ENCODE measurements around the gene PTGR3.

PTGR3 gene

DNA sequence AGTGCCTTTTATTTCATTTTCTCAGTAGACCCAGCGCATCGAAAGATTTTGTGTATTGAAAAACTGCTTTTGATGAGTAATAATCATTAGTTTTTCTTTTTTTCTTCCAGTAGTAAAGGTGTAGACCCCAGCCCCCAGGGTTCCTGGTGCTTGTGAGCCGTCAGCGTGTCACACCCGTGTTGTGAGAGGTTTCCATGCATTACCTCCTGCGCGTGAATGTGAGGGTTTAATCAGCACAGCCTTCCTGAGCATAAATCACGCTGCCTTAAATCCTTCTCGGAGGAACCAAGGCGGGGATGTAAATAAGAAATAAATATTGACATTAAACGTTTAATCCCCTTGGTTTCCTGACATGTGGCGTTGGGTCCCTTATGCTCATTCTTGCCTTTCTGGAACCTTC is 26.0 kb upstream of the PTGR3 start:
- DNase-seq = no peak

DNA sequence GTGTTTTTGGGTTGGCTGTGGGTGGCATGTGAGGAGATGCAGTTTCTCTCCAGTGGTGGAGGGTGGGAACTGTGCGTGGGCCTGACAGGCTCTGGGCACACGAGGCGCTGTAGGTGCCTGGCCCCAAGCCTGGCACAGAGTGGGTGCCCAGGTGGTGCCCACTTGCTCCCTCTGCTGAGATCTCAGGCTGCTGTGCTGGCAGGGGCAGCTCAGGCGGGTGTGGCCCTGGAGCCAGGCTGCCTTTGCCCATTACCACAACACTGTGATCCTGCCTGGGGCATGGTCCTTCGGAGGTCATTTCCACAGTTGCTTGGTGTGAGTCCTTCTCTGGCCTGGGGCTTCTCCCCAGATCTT is 22.1 kb upstream of the PTGR3 start:
- DNase-seq = no peak

DNA sequence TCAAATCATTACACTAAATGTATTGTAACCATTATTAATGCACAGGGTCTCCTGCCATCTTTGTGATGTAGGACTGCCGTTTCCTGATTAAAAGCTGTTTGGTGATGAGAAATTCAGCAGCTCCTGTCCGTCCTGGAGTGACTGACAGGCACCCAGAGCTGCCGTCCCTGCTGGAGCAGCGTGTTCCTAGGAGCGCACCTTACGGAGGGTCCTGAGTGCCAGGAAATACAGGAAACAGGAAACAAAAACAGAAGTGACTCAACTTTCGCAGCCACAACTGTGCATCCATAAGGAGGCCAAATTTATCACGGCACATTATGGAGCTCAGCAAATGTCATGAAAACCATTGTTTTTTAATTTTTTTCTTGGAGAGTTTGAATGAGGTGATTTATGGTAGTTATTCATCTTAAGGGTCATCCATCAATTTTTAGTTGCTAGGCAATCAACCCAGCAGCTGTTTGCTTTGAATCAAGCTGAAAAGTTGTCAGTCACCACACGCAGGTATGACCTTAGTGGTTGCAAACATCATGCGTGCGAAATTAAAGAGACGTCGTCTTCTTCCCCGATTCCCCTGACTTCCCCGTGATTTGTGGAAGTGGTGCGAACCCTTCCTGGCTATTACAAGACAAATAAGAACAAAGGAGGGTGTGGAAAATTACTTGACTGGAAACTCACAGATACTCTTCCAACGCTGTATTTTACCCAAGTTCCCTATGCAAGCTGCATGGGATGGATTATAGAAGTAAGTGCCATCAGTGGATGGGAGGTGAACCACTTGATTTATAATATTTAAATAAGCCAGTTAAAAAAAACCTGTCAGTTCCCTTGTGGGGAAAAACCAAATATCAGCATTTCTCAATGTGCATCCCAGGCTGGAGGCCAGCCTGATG is 21.5 kb upstream of the PTGR3 start:
- no peak for DNase-seq

DNA sequence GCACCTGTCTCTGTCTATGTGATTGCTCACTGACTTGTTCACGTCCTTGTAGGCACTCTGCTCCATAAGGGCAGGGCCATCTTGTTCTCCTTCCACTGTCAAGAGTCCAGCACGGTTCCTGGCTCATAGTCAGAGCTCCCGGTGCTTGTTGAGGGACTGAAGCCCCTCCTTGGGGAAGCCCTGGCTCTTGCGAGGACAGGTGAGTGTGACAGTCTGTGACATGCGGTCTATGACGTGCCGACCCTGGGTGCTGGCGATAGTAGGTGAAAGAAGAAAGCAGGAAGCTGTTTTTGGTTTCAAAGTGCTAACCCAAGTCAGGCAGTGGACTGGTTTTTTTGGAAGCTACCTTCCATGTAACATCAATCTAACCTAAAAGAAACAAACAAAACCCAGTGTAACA is 20.5 kb upstream of the PTGR3 start:
- no peak for DNase-seq

DNA sequence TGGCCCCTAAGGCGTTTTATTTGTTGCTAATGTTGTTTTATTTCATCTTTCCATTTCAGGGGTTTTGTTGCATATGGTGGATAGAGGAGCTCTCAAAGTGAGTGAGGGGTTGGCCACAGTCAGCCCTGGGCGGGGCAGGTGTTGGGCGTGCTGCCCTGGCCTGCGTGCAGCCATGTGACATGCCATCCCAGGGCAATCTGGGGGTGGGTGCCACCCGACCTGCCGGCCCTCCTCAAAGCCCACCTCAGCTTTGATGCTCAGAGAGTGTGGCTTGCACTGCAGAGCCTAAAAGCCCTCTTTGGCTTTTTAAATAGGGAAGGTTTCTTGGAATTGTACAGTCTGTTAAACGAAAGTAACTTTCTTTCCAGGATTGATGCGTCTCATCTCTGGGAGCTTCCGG is 20.0 kb upstream of the PTGR3 start:
- DNase-seq = no peak

DNA sequence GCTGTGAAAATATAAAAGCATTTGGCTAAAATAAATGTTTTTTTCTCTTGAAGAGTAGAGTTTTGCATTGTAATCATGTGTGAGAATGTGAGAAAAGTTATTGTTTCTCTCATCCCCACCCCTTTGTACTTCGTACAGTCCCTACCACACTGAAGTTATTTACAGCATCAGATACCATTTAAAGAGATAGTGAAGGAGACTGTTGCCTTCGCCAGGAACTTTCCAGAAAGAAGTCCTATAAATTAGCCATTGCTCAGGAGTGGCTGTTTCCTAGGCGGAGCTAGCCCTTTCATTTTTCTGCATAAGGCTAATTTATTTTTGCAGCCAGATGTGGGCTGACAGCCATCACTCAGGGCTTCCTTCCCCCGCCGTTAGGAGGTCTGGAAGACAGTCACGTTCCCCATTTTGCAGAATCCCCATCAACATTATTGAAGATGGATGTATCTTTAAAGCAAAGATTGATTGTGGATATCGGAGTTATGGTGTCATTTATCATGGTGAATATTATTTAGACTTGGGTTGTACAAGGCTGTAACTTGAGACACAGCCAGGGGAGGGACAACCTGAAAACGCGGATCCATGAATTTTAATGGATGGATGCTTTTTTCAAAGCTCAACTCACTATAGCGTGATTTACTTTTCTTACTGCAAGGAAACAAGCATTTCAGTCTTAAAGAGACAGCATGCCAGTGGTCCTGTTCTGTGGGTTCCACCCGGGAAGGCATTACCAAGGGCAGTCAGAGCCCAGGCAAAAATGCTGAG is 18.8 kb upstream of the PTGR3 start:
- DNase-seq = no peak

DNA sequence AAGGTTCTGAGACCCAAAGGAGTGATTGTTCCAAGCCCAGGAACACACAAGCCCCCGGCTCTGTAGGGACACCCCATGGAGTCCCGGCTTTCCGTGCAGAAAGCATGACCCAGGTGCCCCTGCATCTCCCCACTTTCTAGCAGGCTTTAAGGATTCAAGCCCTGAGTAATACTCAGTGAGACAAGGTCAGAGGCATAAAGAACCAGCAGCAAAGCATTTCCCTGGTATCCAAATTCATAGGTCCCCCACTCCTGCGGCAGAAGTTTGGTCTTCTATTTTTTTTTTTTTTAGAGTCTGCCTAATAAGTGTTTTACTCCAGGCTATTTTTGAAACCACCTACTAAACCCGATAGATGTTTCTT is 18.0 kb upstream of the PTGR3 start:
- no peak for DNase-seq

DNA sequence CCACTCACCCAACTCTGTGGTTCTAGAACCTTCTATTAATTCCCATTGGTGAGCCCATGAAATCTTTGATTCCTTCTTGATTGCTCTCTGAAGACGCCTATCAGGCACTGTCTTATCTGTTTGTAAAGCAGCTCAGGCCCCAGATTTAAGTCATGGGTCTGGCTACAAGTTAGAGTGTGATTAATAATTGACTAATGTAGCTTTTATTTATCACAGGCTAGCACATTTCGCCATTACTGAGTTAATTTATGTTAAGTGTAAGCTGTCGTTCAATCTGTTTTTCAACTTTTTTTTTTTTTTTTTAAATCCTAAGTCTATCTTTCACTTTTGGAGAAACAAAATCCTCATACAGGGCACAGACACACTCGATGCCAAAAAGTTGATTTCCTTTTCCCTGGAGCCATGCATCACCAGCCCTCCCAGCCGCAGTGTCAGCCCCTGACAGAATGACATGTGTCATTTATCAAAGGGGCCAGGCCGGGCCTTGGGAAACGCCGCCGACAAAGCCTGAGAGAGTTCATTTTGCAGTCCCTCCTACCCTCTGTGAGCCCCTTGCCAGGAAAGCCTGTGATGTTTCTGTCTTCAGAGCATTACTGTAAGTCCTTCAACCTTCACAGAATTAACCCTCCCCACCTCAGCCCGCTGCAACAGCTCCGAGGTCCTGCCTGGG is 17.5 kb upstream of the PTGR3 start:
- peak; percentile 36 for DNase-seq

DNA sequence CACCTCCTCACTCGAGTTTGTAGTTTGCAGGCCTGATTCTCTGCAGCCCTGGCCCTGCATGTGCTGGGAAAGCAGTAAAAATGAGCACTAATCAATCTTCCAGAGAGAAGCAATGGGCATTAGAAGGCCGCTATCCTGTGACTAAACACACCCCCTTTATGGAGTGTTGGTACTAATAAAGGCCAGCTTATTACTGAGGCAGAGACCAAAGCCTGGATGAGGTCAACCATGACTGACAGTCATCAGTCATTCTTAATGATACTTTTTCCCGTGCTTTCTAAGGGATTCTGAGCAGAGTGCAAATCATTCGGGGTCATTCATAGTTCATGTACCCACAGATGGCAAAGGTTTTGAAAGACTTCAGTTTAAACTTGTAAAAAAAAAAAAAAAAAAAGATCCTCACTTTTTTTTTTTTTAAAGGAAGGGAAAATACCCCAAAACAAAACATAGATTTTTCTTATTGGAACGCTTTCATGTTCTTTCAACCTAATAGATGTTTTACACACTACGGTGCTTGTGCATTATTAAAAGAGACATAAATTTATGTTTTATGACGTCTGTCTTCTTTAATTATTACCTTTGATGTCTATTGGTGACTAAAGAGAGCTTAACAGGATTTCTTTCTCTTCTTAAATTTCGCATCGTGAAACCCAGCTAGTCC is 14.9 kb upstream of the PTGR3 start:
- no peak for DNase-seq

DNA sequence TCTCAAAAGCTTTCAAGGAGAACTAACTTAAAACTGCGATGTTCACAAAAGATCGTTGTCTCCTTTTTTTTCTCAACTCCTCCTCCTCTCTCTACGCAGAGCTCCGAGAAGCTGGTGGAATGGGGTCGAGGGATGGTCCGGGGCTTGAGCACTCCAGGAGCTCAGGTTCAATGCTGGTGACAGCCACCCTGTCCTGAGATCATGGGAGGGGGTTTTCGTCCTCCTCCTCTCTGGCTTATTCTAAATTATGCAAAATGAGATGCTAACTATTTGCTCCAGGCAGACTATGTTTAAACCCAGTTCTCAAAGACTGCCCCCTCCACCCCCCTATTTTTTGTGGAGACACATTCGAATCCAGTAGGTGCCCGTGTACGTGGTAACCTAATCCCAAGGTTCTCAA is 13.5 kb upstream of the PTGR3 start:
- DNase-seq = no peak

DNA sequence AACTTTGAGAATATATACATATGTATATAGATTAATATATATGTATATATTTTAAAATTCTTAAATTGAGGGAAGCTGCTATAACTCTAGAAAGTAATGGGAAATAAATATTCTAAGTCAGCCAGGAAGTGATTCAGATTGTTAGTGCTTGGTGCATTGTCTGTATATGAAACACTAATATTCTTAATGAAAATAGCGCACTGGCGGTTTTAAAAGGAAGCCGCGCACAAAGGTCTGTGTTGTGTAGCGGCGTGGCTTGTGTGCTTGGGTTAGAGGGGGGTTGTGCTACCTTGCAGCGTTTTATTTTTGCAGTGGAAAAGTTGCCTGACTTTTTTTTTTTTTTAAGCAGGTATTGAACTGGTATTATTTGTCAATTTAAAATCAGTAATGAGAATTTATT is 13.0 kb upstream of the PTGR3 start:
- DNase-seq = peak; percentile 20

DNA sequence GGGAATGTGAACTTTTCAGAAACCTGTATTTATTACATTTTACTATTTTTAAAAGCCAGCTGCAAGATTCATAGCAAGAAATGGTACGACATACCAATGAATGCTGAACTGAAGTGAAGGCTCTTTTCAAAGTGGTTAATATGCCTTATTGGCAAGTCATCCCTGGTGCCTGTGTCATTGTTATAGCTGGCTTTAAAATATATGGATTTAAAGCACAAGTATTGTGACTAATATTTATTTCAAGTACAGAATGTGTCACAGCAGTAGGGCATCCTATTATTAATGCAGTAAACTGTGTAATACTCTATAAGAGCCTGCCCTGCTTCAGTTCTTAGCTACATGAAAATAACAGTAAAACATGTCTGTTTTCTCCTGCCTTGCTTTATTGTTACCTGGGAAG is 12.5 kb upstream of the PTGR3 start:
- DNase-seq = no peak

DNA sequence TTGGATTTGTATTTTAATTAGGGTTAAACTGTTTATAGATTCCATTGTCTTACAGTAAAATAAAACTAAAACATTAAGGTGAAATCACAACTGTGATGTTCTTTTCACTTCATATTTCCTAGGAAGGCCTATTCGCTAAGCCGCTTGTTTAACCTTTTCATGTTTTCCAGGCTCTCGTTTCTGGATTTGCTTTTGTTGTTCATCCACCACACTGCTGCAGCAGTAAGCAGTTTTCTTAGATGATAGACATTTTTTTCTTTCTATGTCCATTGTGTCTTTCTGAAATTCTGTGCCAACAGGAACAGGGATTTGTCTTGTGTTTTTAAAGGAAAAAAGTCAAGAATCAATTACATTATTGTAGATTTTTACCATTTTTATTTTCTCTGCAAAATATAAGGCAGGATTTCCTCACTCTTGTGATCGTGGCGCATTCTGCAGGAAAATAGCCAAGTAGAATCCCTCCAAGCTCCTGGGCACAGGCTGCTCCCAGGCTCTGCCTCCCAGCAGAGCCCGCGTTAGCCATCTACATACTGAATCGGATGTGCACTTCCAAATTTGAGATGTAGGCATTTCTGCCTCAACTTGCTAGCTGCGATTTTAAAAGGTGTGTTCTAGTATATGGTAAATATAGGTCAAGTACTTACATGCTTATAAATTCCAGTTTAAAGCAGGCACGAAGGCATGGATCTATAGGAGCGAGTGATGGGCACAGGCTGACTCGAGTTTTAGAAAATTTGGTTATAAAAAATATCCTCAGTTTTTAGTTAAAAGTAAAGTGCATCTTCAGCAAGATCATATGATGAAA is 11.8 kb upstream of the PTGR3 start:
- DNase-seq = no peak

DNA sequence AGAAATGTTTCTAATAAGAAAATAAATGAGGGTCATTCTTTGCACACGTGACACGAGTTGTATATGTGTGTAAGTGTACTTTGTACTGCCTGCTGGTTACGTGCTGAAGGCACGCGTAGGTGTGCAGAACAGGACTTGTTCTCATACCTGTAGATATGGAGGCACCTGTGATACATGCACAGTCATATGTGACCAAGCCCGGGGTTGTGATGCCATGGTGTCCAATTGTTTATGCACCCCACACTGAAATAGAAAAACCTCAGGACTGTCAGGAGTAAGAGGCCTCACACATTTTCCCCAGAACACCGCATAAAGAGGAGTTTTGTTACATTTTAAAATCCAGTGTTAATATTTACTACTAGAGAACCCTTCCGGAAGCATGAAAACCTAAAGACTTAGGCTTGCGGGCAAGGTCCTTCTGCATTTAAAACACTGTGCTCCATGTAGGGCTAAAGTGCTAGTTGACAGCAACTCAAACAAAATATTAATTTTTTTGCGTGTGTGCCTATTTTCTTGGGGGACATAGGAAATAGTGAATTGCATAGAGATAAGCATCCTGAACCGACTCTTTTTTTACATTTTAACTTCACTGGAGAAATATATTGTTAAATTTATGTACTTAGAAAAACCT is 10.9 kb upstream of the PTGR3 start:
- DNase-seq = no peak

DNA sequence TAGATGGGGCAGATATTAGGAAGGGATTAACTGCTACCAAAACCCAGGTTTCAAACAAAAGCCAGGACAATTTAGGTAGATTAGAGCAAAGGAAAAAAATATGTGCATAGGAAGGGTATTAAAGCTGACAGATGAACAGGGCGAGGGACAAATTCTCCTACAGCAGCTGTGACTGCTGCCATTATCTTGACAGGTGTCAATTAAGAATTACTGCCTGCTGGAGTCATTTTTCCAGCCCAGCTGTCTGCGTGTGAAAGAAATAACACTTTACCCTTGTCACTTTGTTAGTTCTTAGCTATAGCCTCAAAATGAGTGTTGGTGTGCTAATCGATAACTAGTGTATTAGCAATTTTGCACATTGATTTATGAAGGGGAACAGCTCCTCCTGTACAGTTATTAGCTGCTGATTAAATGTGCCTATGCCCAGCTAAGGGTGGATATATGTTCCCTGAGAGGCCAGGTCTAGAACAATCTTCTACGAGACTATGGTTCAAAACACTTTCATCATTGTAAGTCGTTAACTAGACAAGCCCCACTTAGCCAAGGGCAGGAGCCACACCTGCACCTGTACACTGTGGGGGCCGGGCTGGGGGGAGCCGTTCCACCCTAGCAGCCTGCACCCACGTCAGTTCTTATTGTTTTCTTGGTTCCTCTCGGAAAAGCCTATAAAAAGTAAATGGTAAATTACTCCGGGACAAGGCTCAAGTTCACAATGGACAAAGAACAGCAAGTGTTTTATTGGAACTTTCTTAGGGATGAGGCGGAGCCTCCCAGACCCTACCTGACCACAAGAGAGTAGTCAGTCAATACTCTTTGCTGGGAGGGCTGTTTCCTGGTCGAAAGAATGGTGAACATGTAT is 9.4 kb upstream of the PTGR3 start:
- no peak for DNase-seq

DNA sequence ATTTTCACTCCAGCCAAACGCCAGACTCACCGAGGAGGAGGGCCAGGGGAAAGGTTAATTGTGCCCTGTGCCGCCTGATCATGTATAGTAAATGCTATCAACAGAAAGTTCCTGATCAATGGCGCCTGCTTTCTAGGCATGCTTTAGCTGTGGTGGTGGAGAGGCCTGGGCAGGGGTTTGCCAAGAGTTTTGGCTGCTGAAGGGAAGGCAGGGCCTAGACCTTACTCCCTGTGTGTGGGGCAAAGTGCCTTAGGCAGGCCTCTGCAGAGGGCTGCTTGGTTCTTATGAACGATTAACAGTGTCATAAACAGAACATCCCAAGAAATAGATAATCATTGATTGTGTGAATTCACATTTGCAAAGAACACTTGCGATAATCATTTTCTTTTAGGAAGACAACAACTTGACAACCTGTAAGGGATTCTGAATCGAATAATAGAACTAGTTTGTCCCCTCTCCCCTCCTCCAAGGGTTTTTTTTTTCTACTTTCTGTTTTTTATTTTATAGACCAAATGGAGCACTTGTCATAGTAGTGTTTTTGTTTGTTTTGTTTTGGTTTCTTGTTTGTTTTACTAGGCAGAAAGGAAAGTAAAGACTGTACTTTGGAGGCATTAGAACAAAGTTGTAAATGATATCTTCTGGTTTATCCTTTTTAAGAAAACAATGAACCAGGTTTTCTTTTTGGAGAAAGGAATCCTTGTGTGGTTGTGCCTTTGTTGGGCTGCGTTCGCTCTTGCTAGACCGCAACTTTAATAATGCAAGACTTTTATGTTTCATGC is 8.2 kb upstream of the PTGR3 start:
- DNase-seq = no peak

DNA sequence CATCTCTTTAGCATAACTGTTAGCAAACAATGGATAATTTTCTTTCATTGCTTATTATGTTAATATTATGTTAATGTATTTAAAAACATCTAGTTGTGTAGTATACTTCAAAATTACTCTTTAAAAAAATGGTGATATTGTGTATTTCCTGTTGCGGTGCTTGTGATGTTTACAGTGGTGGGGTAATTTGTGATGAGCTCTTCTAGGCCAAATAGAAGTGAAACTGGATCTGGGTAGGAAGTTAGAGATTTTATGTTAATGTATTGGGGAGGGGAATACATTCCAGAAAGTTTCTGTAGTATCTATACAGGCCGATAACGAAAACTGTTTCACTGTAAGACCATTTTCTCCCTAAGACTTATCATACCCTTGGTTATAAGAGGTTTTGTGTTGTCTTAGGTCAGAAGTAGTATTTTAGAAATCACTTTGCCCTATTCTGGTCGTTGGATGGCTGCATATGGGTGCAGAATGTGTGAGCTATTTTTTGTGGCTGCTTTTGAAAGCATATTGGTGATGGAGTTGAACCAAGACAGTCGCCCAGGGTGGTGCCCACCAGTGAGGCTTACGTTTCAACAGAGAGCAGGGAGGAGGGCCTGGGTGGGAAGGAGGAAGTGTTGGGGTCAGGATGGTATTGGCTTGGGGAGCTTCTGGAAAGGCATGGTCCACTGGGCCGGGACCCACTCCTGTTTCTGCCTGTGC is 7.4 kb upstream of the PTGR3 start:
- DNase-seq = no peak

DNA sequence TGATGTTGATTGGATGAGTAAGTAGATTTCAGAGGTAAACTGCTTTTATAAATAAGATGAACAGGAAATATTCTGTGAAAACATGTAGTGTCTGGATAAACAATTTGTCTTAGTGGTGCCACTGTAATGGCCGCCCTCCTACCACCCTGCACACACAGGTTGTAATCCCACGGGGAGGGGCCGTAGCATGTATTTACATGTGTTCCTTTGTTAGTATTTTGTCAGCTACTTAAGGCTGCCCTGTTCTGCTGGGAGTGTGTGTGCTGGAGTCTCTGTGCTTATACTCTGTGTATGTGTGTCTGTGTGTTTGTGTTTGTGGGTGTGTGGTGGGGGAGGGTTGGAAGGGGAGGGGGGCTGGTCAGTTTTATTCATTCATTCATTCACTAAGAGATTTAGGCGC is 6.7 kb upstream of the PTGR3 start:
- DNase-seq = no peak

DNA sequence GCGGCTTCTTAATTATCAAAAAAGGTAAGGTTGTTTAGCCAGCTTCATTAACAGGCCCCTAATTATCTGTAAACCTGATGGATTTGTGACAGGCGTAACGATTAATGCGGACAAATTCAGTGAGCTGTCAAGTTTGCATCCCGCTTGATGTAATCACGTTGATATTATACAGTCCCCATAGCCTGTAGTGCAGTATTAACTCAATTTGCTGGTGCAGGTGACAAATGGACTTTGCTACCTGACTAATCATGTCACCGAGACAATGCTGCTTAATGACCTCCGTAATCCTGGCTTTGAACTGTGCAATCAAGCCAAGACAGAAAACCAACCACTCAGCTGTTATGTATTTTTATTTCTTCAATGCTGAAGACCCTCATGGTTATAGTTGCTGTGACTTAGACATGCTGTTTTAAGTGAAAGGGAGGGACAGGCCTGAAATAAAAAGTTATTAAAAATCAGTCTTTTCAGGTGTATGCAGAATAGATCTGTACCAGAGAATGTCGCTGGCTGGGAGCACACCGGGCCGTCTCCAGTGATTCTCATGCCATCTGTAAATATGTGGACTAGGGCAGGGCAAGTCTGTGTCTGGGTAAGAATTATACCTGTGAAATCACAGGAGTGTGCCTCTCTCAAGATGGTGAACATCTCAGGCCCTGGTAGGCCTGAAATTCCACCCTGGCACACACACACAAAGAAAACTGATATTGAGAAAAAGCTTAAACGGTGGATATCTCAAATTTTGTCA is 6.0 kb upstream of the PTGR3 start:
- no peak for DNase-seq

All from hematopoietic multipotent progenitor cell treated with erythropoietin and hydrocortisone succinate and interleukin-3 and kit ligand, for 6 days (in vitro differentiated cells).